HFFc6 (cell line): ENCODE measurements around the gene FZR1. TPM values are rescaled to one million over a fixed set of nuclear protein-coding genes. Genes with fewer than 3 reads are reported as not detected.

Experiments used
- DNase-seq: peaks from one replicate; pipeline ENCODE4 v3.0.0-alpha.2; 2018
- H3K27ac Mint-ChIP-seq: 2 replicates; pipeline ENCODE4 v1.8.0; 2020; ENCODE audit warnings: mild to moderate bottlenecking, mixed read lengths
- H3K27me3 Mint-ChIP-seq: 2 replicates; pipeline ENCODE4 v1.8.0; 2021; ENCODE audit warnings: mild to moderate bottlenecking, moderate library complexity, mixed read lengths; ENCODE audit not compliant: insufficient read depth
- H3K36me3 Mint-ChIP-seq: 2 replicates; pipeline ENCODE4 v1.8.0; 2021; ENCODE audit warnings: low read depth, mixed read lengths
- H3K4me1 Mint-ChIP-seq: 2 replicates; pipeline ENCODE4 v1.8.0; 2020; ENCODE audit warnings: low read depth, mixed read lengths
- H3K4me3 Mint-ChIP-seq: 2 replicates; pipeline ENCODE4 v1.8.0; 2020; ENCODE audit warnings: mild to moderate bottlenecking, moderate library complexity, mixed read lengths
- H3K9me3 Mint-ChIP-seq: 2 replicates; pipeline ENCODE4 v1.8.0; 2020; ENCODE audit warnings: mild to moderate bottlenecking, mixed read lengths
- total RNA-seq, 6 experiments: library from RNA; stranded (reverse); fragmentation: NEBNext Ultra II Directional; extraction: Animal tissue kit (Norgen Biotek cat#: 25700); gene quantifications; 2 replicates in 1 of 6; 3 replicates in 5 of 6; pipeline ENCODE4 v1.2.3, GENCODE V29; 2021
- TF ChIP-seq, protein P1 (sequence below): fragments of 200-600 bp; sonication (generic); IDR thresholded peaks from 2 replicates; pipeline ENCODE4 v1.5.0; 2021; ENCODE audit warnings: antibody characterized with exemption, mild to moderate bottlenecking

The FZR1 gene
- total RNA-seq, 6 experiments from 2014 or later: 43.9 to 56.8 (median 46.0) TPM

DNA sequence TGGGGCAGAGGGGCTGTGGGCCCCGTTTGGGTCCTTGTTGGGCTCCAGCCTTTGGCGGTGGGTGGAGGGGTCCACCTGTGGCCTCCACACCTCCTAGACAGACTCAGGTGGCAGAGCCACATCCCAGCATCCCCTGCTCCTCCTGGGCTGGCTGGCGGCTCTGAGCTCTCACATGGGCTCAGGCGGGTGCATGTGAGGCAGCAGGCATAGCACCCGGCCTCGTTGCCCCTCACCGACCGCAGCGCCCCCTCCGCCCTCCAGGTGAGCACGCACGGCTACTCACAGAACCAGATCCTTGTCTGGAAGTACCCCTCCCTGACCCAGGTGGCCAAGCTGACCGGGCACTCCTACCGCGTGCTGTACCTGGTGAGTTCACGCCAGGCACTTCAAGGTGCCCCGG, 26.9 kb downstream of the FZR1 start:
- no peaks in the 10 kb centered on the region for H3K9me3 Mint-ChIP-seq
- DNase-seq: no peak
- H3K27me3 Mint-ChIP-seq: peaks cover 3% of the 10 kb centered on the region
- TF ChIP-seq, protein P1, sequence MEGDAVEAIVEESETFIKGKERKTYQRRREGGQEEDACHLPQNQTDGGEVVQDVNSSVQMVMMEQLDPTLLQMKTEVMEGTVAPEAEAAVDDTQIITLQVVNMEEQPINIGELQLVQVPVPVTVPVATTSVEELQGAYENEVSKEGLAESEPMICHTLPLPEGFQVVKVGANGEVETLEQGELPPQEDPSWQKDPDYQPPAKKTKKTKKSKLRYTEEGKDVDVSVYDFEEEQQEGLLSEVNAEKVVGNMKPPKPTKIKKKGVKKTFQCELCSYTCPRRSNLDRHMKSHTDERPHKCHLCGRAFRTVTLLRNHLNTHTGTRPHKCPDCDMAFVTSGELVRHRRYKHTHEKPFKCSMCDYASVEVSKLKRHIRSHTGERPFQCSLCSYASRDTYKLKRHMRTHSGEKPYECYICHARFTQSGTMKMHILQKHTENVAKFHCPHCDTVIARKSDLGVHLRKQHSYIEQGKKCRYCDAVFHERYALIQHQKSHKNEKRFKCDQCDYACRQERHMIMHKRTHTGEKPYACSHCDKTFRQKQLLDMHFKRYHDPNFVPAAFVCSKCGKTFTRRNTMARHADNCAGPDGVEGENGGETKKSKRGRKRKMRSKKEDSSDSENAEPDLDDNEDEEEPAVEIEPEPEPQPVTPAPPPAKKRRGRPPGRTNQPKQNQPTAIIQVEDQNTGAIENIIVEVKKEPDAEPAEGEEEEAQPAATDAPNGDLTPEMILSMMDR: 0 out of 2 replicates have a peak, but pooled peaks have one; percentile 9
- no peak overlapping the region for H3K27ac Mint-ChIP-seq
- H3K36me3 Mint-ChIP-seq: no peaks in the 10 kb centered on the region; the same call in 1 of the 2 replicates
- no peaks in the 10 kb centered on the region for H3K4me1 Mint-ChIP-seq
- H3K4me3 Mint-ChIP-seq: no peak overlapping the region

GRCh38 chr19:3533563-3534216, 27.6 kb downstream of the FZR1 start:
- Mint-ChIP-seq H3K4me3 (no peak overlapping the region), H3K36me3 (no peaks in the 10 kb centered on the region; the same call in 1 of the 2 replicates), H3K4me1 (no peaks in the 10 kb centered on the region), H3K27me3 (peaks cover 3% of the 10 kb centered on the region), H3K9me3 (no peaks in the 10 kb centered on the region), H3K27ac (no peak overlapping the region)
- no peak for DNase-seq
- TF ChIP-seq, protein P1: no peak

- Mint-ChIP-seq H3K4me1 (no peaks in the 10 kb centered on the region), H3K9me3 (no peaks in the 10 kb centered on the region), H3K36me3 (peaks cover 3% of the 10 kb centered on the region), H3K27ac (no peak overlapping the region), H3K27me3 (peaks cover 5% of the 10 kb centered on the region), H3K4me3 (no peak overlapping the region)
- no peak for DNase-seq
- TF ChIP-seq, protein P1: no peak
Observed at GRCh38 chr19:3534375-3535234, 28.5 kb downstream of the FZR1 start.

- TF ChIP-seq, protein P1: no peak
- peaks cover 9% of the 10 kb centered on the region for H3K36me3 Mint-ChIP-seq
- peaks cover 6% of the 10 kb centered on the region for H3K27me3 Mint-ChIP-seq
- no peak overlapping the region for H3K27ac Mint-ChIP-seq
- no peak overlapping the region for H3K4me3 Mint-ChIP-seq
- DNase-seq: no peak
- H3K4me1 Mint-ChIP-seq: no peaks in the 10 kb centered on the region
- no peaks in the 10 kb centered on the region for H3K9me3 Mint-ChIP-seq
Observed at GRCh38 chr19:3535235-3535535, 29.1 kb downstream of the FZR1 start.

- Mint-ChIP-seq H3K9me3 (no peaks in the 10 kb centered on the region), H3K27ac (no peak overlapping the region), H3K4me3 (no peak overlapping the region), H3K27me3 (peaks cover 6% of the 10 kb centered on the region), H3K4me1 (no peaks in the 10 kb centered on the region), H3K36me3 (peaks cover 9% of the 10 kb centered on the region)
- DNase-seq: no peak
- TF ChIP-seq, protein P1: no peak
Observed at GRCh38 chr19:3535563-3535965, 29.5 kb downstream of the FZR1 start.
